Testis (tissue), 2 donors: ENCODE data around the gene ATAT1.

Source experiments
- POLR2A ChIP-seq: fragments of 450-650 bp; IDR thresholded peaks from one replicate; pipeline ENCODE4 v1.6.1; 2017; ENCODE audit warnings: antibody characterized with exemption, mild to moderate bottlenecking, moderate library complexity
- TF ChIP-seq, protein P1 (sequence below), 3 experiments: fragments of 450-650 bp in 2 of 3; fragments of 200-600 bp in 1 of 3; sonication (generic) in 1 of 3; IDR thresholded peaks; one replicate each; pipeline ENCODE4 v1.5.1; 2016 to 2019; ENCODE audit warnings: antibody characterized with exemption in 3 of 3, mild to moderate bottlenecking in 2 of 3, moderate library complexity in 1 of 3

DNA sequence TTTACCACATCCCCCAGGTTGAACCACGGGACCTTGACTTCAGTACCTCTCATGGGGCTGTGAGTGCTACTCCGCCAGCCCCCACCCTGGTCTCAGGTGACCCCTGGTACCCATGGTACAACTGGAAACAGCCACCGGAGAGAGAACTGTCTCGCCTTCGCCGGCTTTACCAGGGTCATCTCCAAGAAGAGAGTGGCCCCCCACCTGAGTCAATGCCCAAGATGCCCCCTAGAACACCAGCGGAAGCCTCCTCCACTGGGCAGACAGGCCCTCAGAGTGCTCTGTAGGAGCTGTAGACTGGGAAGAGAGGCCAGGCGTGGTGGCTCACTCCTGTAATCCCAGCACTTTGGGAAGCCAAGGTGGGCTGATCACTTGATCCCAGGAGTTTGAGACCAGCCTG is 1.2 kb upstream of the ATAT1 start:
- TF ChIP-seq, protein P1, sequence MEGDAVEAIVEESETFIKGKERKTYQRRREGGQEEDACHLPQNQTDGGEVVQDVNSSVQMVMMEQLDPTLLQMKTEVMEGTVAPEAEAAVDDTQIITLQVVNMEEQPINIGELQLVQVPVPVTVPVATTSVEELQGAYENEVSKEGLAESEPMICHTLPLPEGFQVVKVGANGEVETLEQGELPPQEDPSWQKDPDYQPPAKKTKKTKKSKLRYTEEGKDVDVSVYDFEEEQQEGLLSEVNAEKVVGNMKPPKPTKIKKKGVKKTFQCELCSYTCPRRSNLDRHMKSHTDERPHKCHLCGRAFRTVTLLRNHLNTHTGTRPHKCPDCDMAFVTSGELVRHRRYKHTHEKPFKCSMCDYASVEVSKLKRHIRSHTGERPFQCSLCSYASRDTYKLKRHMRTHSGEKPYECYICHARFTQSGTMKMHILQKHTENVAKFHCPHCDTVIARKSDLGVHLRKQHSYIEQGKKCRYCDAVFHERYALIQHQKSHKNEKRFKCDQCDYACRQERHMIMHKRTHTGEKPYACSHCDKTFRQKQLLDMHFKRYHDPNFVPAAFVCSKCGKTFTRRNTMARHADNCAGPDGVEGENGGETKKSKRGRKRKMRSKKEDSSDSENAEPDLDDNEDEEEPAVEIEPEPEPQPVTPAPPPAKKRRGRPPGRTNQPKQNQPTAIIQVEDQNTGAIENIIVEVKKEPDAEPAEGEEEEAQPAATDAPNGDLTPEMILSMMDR (IDR thresholded peaks at IDR 0.05), result no peak
- no peak for TF ChIP-seq POLR2A
